AG09309 (cell line): Measurements from ENCODE around the gene COL4A4.

Experiments
- DNase-seq: peaks from one replicate; pipeline ENCODE4 v3.0.0-alpha.2; 2010; ENCODE audit warnings: low read depth
- H3K4me3 ChIP-seq: 2 replicates; pipeline ENCODE4 v1.5.1; 2011; ENCODE audit warnings: mild to moderate bottlenecking, low read depth, low read length, moderate library complexity; ENCODE audit not compliant: control insufficient read depth
- CTCF ChIP-seq: IDR thresholded peaks from 2 replicates; pipeline ENCODE4 v1.5.1; 2011; ENCODE audit warnings: mild to moderate bottlenecking, low read depth, low read length, inconsistent platforms; ENCODE audit not compliant: insufficient read depth, control insufficient read depth; ENCODE audit errors: missing control alignments

Gene COL4A4

DNA sequence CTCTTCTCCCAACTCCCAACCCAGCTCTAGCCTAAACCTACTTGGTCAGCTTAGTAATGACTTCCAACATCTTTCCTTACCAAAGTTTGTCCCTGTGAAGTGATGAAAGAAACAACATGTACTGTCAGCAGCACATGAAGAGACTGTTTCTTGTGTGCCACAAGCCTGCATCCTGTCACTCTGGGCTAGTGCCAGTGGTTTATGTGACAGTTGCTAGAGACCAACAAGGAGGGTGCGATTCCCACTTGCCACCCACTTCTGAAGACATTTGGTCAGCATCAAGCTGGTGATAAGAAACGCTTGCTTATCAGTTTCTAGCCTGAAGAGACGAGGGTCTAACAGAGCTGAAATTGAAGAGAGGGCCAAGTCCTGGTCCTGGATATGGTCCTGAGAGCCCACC, 132.6 kb downstream of the COL4A4 start:
- no peak overlapping the region for H3K4me3 ChIP-seq
- TF ChIP-seq CTCF, result no peak
- no peak for DNase-seq

GRCh38 chr2:227030789-227031188, 133.2 kb downstream of the COL4A4 start:
- no peak for DNase-seq

GRCh38 chr2:227029426-227030105, 134.4 kb downstream of the COL4A4 start:
- no peak for DNase-seq
- no peak for TF ChIP-seq CTCF
- no peak overlapping the region for H3K4me3 ChIP-seq

More at GRCh38 chr2:227030789-227031188, 133.2 kb downstream of the COL4A4 start:
- TF ChIP-seq CTCF, result no peak
- H3K4me3 ChIP-seq, result no peak overlapping the region

DNA sequence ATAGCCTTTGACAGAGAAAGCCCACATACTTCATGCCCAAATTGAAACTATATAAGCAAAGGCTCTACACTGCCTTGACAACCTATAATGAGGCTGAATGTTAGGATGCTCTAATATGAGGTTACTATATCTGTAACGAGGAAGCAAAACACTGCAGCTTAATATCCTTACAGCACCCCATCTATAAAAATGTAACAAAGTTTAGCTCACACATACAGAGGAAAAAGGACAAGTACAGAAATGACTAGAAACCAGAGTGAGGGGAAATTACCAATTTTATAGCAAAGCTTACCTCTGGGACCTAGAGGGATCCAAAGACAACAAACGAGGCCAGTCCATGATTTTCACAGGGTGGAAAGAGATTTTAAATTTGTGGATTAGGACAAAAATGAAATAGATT, 138.5 kb downstream of the COL4A4 start:
- H3K4me3 ChIP-seq, result no peak overlapping the region

GRCh38 chr2:227022608-227023007, 141.4 kb downstream of the COL4A4 start:
- no peak for TF ChIP-seq CTCF
- DNase-seq, result no peak

More for the DNA sequence above, 138.5 kb downstream of the COL4A4 start:
- TF ChIP-seq CTCF, result no peak
- DNase-seq, result no peak

DNA sequence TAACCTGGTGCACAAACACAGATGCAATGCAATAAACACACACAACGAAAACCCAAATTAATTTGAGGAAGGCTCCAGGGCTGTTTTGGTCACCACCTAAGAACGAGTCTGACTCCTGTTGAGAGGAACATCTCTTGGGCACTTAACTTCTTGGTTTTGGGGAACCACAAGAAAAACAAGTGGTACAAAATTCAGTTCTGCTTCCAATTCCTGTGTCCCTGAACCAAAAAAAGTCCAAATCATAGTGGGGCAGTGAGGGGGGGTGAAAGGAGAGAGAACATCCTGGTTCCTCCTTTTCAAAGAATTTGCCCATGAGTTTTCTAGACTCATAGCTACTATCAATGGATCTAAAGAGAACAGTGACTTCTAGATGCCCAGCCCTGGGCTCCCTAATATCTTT, 143.6 kb downstream of the COL4A4 start:
- H3K4me3 ChIP-seq, result no peak overlapping the region
- no peak for DNase-seq
- TF ChIP-seq CTCF, result no peak

More at GRCh38 chr2:227022608-227023007, 141.4 kb downstream of the COL4A4 start:
- no peak overlapping the region for H3K4me3 ChIP-seq

GRCh38 chr2:227016894-227017293, 147.1 kb downstream of the COL4A4 start:
- TF ChIP-seq CTCF, result no peak
- H3K4me3 ChIP-seq, result no peak overlapping the region
- DNase-seq, result no peak
